Measurements from ENCODE around the gene OR8D4. TPM values are rescaled to one million over a fixed set of nuclear protein-coding genes. Genes with fewer than 3 reads are reported as not detected.

Gene OR8D4
- total RNA-seq, 3 donors from 2014 or later: 0.87 to 1.3 TPM; not detected in 1

- DNase-seq: no peak
- ATAC-seq: no peak
- H3K4me1 ChIP-seq (ENCODE audit: low read depth): no peaks in the 10 kb centered on the region
- H3K9me3 ChIP-seq: no peaks in the 10 kb centered on the region
- no peaks in the 10 kb centered on the region for H3K36me3 ChIP-seq (ENCODE audit: low read depth)
- intact Hi-C loops (cut with DNase I, micrococcal nuclease): no loop called here
- TF ChIP-seq, protein P1, sequence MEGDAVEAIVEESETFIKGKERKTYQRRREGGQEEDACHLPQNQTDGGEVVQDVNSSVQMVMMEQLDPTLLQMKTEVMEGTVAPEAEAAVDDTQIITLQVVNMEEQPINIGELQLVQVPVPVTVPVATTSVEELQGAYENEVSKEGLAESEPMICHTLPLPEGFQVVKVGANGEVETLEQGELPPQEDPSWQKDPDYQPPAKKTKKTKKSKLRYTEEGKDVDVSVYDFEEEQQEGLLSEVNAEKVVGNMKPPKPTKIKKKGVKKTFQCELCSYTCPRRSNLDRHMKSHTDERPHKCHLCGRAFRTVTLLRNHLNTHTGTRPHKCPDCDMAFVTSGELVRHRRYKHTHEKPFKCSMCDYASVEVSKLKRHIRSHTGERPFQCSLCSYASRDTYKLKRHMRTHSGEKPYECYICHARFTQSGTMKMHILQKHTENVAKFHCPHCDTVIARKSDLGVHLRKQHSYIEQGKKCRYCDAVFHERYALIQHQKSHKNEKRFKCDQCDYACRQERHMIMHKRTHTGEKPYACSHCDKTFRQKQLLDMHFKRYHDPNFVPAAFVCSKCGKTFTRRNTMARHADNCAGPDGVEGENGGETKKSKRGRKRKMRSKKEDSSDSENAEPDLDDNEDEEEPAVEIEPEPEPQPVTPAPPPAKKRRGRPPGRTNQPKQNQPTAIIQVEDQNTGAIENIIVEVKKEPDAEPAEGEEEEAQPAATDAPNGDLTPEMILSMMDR (IDR thresholded peaks at IDR 0.05): no peak
- no peak overlapping the region for H3K4me3 ChIP-seq
These were observed 43.2 kb downstream of the OR8D4 start for GRCh38 chr11:123945132-123945531.

- Histone ChIP-seq H3K36me3 (ENCODE audit: low read depth) (no peaks in the 10 kb centered on the region), H3K4me3 (no peak overlapping the region), H3K4me1 (ENCODE audit: low read depth) (no peaks in the 10 kb centered on the region), H3K9me3 (no peaks in the 10 kb centered on the region)
- TF ChIP-seq, protein P1 (IDR thresholded peaks at IDR 0.05): no peak
- intact Hi-C loops (cut with DNase I, micrococcal nuclease): no loop called here
- no peak for DNase-seq
- no peak for ATAC-seq
These were observed 54.8 kb downstream of the OR8D4 start for GRCh38 chr11:123956752-123957151.

Other genes starting within 250 kb of the OR8D4 start
- 1 to 10 TPM in 2 of 3 donors, under 1 TPM in 1; 0.29 to 2.6 (median 2.0) TPM for gene SCN3B, start 247.5 kb upstream of the OR8D4 start, total RNA-seq
- gene ZNF202, start 160.5 kb upstream of the OR8D4 start, total RNA-seq: 10 to 100 TPM; 10.6 to 11.9 (median 11.1) TPM
- gene OR6X1, start 147.6 kb upstream of the OR8D4 start, total RNA-seq: not detected
- not detected for gene OR6M1, start 95.8 kb upstream of the OR8D4 start, total RNA-seq
- gene TMEM225, start 16.5 kb upstream of the OR8D4 start, total RNA-seq: not detected
- gene OR4D5, start 37.5 kb downstream of the OR8D4 start, total RNA-seq: 1 to 10 TPM in 2 of 3 donors, not detected in 1; 2.1 to 2.2 TPM
- not detected for gene OR6T1, start 41.7 kb downstream of the OR8D4 start, total RNA-seq
- gene OR10S1, start 75.6 kb downstream of the OR8D4 start, total RNA-seq: not detected
- gene OR10G6, start 93.0 kb downstream of the OR8D4 start, total RNA-seq: not detected
- gene OR10G4, start 110.8 kb downstream of the OR8D4 start, total RNA-seq: under 1 TPM in 2 of 3 donors, not detected in 1; 0.41 to 0.55 TPM
- gene OR10G9, start 120.8 kb downstream of the OR8D4 start, total RNA-seq: under 1 TPM in 2 of 3 donors, not detected in 1; 0.46 to 0.49 TPM
- under 1 TPM in 1 of 3 donors, not detected in 2; 0.46 TPM for gene OR10G8, start 124.6 kb downstream of the OR8D4 start, total RNA-seq
- gene OR10G7, start 139.2 kb downstream of the OR8D4 start, total RNA-seq: not detected
- 10 to 100 TPM; 41.2 to 97.3 (median 55.8) TPM for gene VWA5A, start 213.3 kb downstream of the OR8D4 start, total RNA-seq

All from mucosa of descending colon (tissue), 3 donors.